Psoas muscle (tissue), 8 donors: ENCODE measurements around the gene ZBTB7C. TPM values are rescaled to one million over a fixed set of nuclear protein-coding genes. Genes with fewer than 3 reads are reported as not detected.

Source experiments
- ATAC-seq, 4 donors: fragments of 200-7000 bp; cut with Tn5 transposase; one replicate each; pipeline ENCODE4 v1.9.1; 2020; ENCODE audit warnings: moderate library complexity in 3 of 4, mild to moderate bottlenecking in 2 of 4
- DNase-seq, 2 donors: peaks; one replicate each; pipeline ENCODE4 v3.0.0-alpha.2; 2020
- H3K27ac ChIP-seq: fragments of 200-600 bp; one replicate; pipeline ENCODE4 v1.8.0; 2022
- H3K27me3 ChIP-seq, 3 donors: fragments of 200-600 bp in 1 of 3; one replicate each; pipeline versions ENCODE4 v1.6.1 to v1.8.0; 2013 to 2022; ENCODE audit warnings: low read length in 2 of 3, mild to moderate bottlenecking in 2 of 3, moderate library complexity in 1 of 3; ENCODE audit not compliant: insufficient read depth in 3 of 3
- H3K36me3 ChIP-seq, 2 donors: fragments of 200-600 bp in 1 of 2; one replicate each; pipeline versions ENCODE4 v1.6.1 to v1.8.0; 2013 to 2022; ENCODE audit warnings: low read depth in 1 of 2, mild to moderate bottlenecking in 1 of 2, moderate library complexity in 1 of 2; ENCODE audit not compliant: insufficient read depth in 1 of 2
- H3K4me1 ChIP-seq: fragments of 200-600 bp; one replicate; pipeline ENCODE4 v1.8.0; 2022
- H3K4me3 ChIP-seq: fragments of 200-600 bp; one replicate; pipeline ENCODE4 v1.8.0; 2022; ENCODE audit warnings: mild to moderate bottlenecking
- H3K9me3 ChIP-seq: fragments of 200-600 bp; one replicate; pipeline ENCODE4 v1.8.0; 2022
- CTCF ChIP-seq: fragments of 200-600 bp; IDR thresholded peaks from one replicate; pipeline ENCODE4 v1.8.0; 2022; ENCODE audit warnings: antibody characterized with exemption
- WGBS, 3 donors: extraction: QIAGEN DNeasy Blood & Tissue Kit; methylation state at CpG; one replicate each; pipeline versions ENCODE4 v1.1.6 to v1.1.7; 2013; 5-methylcytosine and 5-hydroxymethylcytosine counted together
- intact Hi-C, 2 donors: fragments of 100-400 bp; cut with DNase I; formaldehyde crosslinking; loops; one replicate each; pipeline versions ENCODE4 v1.11.0 to v1.14.2; 2022
- polyA plus RNA-seq, 3 donors: library from polyadenylated mRNA; stranded (reverse); fragments of 200-250 nt; gene quantifications; one replicate each; pipeline ENCODE4 v1.2.3, GENCODE V29; 2013
- total RNA-seq, 4 donors: library from RNA; stranded (reverse); fragmentation: NEBNext Ultra II Directional in 2 of 4; extraction: Animal tissue kit (Norgen Biotek cat#: 25700) in 2 of 4; gene quantifications; one replicate each; pipeline versions ENCODE4 v1.2.1 to v1.2.4, GENCODE V29; 2021 to 2023
- donor health status: healthy with polysubstance abuse.
- donor health status: DM: no; HTN: no; CAD: no; lungs with moderate emphysema.
- donor health status: Bipolar disorder and iron deficiency.
- donor health status: healthy.
- donor health status: DM: yes; HTN: yes; CAD: no.
- donor health status: DM: no; HTN: no; CAD: no.
- donor health status: DM: no; HTN: no; CAD: no.
- donor health status: DM: yes; HTN: yes; CAD: no.

ZBTB7C gene
- total and polyA plus RNA-seq, 7 donors = 0.34 to 2.9 (median 0.78) TPM

DNA sequence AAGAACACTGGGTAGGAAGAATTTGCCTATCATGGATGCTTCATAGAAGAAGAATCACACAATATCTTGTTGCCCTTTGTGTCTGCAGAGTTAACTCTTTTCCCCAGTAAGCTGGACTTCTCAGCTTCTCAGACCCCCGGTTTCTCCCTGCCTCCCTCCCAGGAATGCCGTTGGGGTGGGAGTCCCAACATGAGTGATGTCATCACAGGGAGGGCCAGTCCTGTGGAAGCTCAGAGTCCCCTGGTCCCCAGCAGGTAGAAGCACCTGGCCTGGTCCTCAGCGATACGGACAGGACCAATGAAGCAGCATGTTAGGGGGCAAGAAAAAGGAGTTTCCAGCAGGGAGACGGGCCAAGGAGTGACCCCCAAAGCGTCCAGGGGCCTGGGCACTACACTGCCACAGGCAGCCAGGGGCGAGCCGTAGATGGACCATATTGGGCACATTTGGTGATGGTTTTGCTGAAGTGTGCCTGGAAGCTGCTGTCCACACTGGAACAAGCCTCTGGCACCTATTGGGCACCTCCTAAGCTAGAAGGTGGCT lies 242.8 kb downstream of the ZBTB7C start:
- intact Hi-C loops = loop anchor here in 1 of 2 donors (5.0 kb wide), 1 partner anchor 211 kb away; no protein-coding TSS in a partner anchor
- Histone ChIP-seq H3K4me1 (peaks cover 3% of the 10 kb centered on the region), H3K27me3 (no peaks in the 10 kb centered on the region)

GRCh38 chr18:48165111-48165866 lies 243.9 kb downstream of the ZBTB7C start:
- 70 to 79% (median 79%) methylated on average over 13 of the region's 13 CpGs for WGBS, 3 donors
- intact Hi-C loops = loop anchor here in 1 of 2 donors (5.0 kb wide), 1 partner anchor 212 kb away; no protein-coding TSS in a partner anchor

More for the DNA sequence above, 242.8 kb downstream of the ZBTB7C start:
- 83 to 88% (median 86%) methylated on average over 8 of the region's 8 CpGs for WGBS, 3 donors
- ATAC-seq (no peak), DNase-seq (no peak)
- Histone ChIP-seq H3K4me3 (no peak overlapping the region), H3K36me3 (no peaks in the 10 kb centered on the region), H3K27ac (no peak overlapping the region), H3K9me3 (no peaks in the 10 kb centered on the region)
- no peak for TF ChIP-seq CTCF

GRCh38 chr18:48164701-48165100 lies 244.5 kb downstream of the ZBTB7C start:
- Histone ChIP-seq H3K4me3 (no peak overlapping the region), H3K4me1 (peaks cover 3% of the 10 kb centered on the region), H3K36me3 (no peaks in the 10 kb centered on the region), H3K27me3 (no peaks in the 10 kb centered on the region), H3K9me3 (no peaks in the 10 kb centered on the region), H3K27ac (no peak overlapping the region)
- ATAC-seq = no peak
- TF ChIP-seq CTCF = no peak
- WGBS, 3 donors = 75 to 89% (median 86%) methylated on average over 1 of the region's 1 CpG
- intact Hi-C loops = loop anchor here in 1 of 2 donors (5.0 kb wide), 1 partner anchor 213 kb away; no protein-coding TSS in a partner anchor
- no peak for DNase-seq

More at GRCh38 chr18:48165111-48165866, 243.9 kb downstream of the ZBTB7C start:
- H3K4me3 ChIP-seq = no peak overlapping the region
- DNase-seq = no peak
- TF ChIP-seq CTCF = no peak
- H3K4me1 ChIP-seq = peaks cover 3% of the 10 kb centered on the region
- H3K9me3 ChIP-seq = no peaks in the 10 kb centered on the region
- no peak overlapping the region for H3K27ac ChIP-seq
- H3K27me3 ChIP-seq = no peaks in the 10 kb centered on the region
- no peaks in the 10 kb centered on the region for H3K36me3 ChIP-seq
- ATAC-seq = no peak

GRCh38 chr18:48164116-48164515 lies 245.1 kb downstream of the ZBTB7C start:
- H3K27me3 ChIP-seq = no peaks in the 10 kb centered on the region
- no peak overlapping the region for H3K4me3 ChIP-seq
- H3K27ac ChIP-seq = no peak overlapping the region
- ATAC-seq (no peak), DNase-seq (no peak)
- H3K9me3 ChIP-seq = no peaks in the 10 kb centered on the region
- intact Hi-C loops = no loop called here
- peaks cover 3% of the 10 kb centered on the region for H3K4me1 ChIP-seq
- 66 to 70% (median 68%) methylated on average over 4 of the region's 4 CpGs for WGBS, 3 donors
- no peaks in the 10 kb centered on the region for H3K36me3 ChIP-seq
- no peak for TF ChIP-seq CTCF
